Neural cell (in vitro differentiated cells): ENCODE results near the gene FMNL1. TPM values are rescaled to one million over a fixed set of nuclear protein-coding genes. Genes with fewer than 3 reads are reported as not detected.

Source experiments
- H2AFZ ChIP-seq: fragments of 200-600, 300-800 bp; sonication (generic), shearing (Covaris generic); 2 replicates; pipeline ENCODE4 v1.6.0; 2014; ENCODE audit warnings: low read depth, mild to moderate bottlenecking, antibody characterized with exemption, low read length, moderate library complexity
- H3F3A ChIP-seq: fragments of 200-600 bp; shearing (Covaris generic); 2 replicates; pipeline ENCODE4 v1.6.1; 2016; ENCODE audit warnings: mild to moderate bottlenecking, moderate library complexity, mixed read lengths, antibody characterized with exemption, low read length; ENCODE audit not compliant: insufficient read depth, poor library complexity, severe bottlenecking
- H3K27ac ChIP-seq: fragments of 200-600, 300-800 bp; sonication (generic), shearing (Covaris generic); 2 replicates; pipeline ENCODE4 v1.5.1; 2014; ENCODE audit warnings: mild to moderate bottlenecking, low read length, moderate library complexity
- H3K27me3 ChIP-seq: fragments of 300-800, 200-600 bp; sonication (generic), shearing (Covaris generic); 2 replicates; pipeline ENCODE4 v1.6.0; 2014; ENCODE audit warnings: mild to moderate bottlenecking, low read depth, low read length, moderate library complexity; ENCODE audit not compliant: insufficient read depth
- H3K36me3 ChIP-seq: fragments of 300-800, 200-600 bp; sonication (generic), shearing (Covaris generic); 2 replicates; pipeline ENCODE4 v1.5.1; 2014; ENCODE audit warnings: mild to moderate bottlenecking, antibody characterized with exemption, low read length, moderate library complexity; ENCODE audit not compliant: insufficient read depth
- H3K4me2 ChIP-seq: fragments of 300-800, 200-600 bp; sonication (generic), shearing (Covaris generic); 2 replicates; pipeline ENCODE4 v1.6.0; 2014; ENCODE audit warnings: mild to moderate bottlenecking, low read length
- H3K4me3 ChIP-seq: fragments of 300-800, 200-600 bp; sonication (generic), shearing (Covaris generic); 2 replicates; pipeline ENCODE4 v1.5.1; 2014; ENCODE audit warnings: mild to moderate bottlenecking, low read length, moderate library complexity
- H3K79me2 ChIP-seq: fragments of 200-600 bp; shearing (Covaris generic); replicated peaks from 2 replicates; pipeline ENCODE4 v1.6.0; 2014; ENCODE audit warnings: mild to moderate bottlenecking, low read length, moderate library complexity; ENCODE audit not compliant: insufficient read depth
- H3K9ac ChIP-seq: fragments of 300-800, 200-600 bp; sonication (generic), shearing (Covaris generic); 2 replicates; pipeline ENCODE4 v1.6.1; 2016; ENCODE audit warnings: mild to moderate bottlenecking, low read length, mixed read lengths
- H3K9me2 ChIP-seq: fragments of 200-600 bp; shearing (Covaris generic); 2 replicates; pipeline ENCODE4 v1.6.1; 2016; ENCODE audit warnings: mild to moderate bottlenecking, low read length, mixed read lengths; ENCODE audit not compliant: insufficient read depth
- H3K9me3 ChIP-seq: fragments of 200-600, 300-800 bp; sonication (generic), shearing (Covaris generic); 2 replicates; pipeline ENCODE4 v1.6.1; 2016; ENCODE audit warnings: mild to moderate bottlenecking, mixed run types, low read length, moderate library complexity, mixed read lengths
- H4K20me1 ChIP-seq: fragments of 200-600 bp; shearing (Covaris generic); 2 replicates; pipeline ENCODE4 v1.6.1; 2016; ENCODE audit warnings: mild to moderate bottlenecking, mixed run types; ENCODE audit not compliant: insufficient read depth
- EP300 ChIP-seq: fragments of 450-650 bp; conservative IDR thresholded peaks from 2 replicates; pipeline ENCODE4 v1.6.1; 2014; ENCODE audit warnings: antibody characterized with exemption, mild to moderate bottlenecking, moderate library complexity; ENCODE audit not compliant: poor library complexity, severe bottlenecking
- EZH2 ChIP-seq: fragments of 200-600, 300-800 bp; shearing (Covaris generic), sonication (generic); IDR thresholded peaks from 2 replicates; pipeline ENCODE4 v1.6.1; 2014; ENCODE audit warnings: antibody characterized with exemption, low read length, borderline replicate concordance, mild to moderate bottlenecking; ENCODE audit not compliant: insufficient read depth, poor library complexity, severe bottlenecking
- MXI1 ChIP-seq: fragments of 450-650 bp; conservative IDR thresholded peaks from 2 replicates; pipeline ENCODE4 v1.6.1; 2014; ENCODE audit warnings: antibody characterized with exemption, mild to moderate bottlenecking; ENCODE audit not compliant: poor library complexity, severe bottlenecking
- POLR2AphosphoS5 ChIP-seq: IDR thresholded peaks from 2 replicates; pipeline ENCODE4 v1.6.1; 2012
- RAD21 ChIP-seq: fragments of 450-650 bp; conservative IDR thresholded peaks from 2 replicates; pipeline ENCODE4 v1.6.1; 2014; ENCODE audit warnings: antibody characterized with exemption, mild to moderate bottlenecking, moderate library complexity
- SMC3 ChIP-seq: fragments of 450-650 bp; conservative IDR thresholded peaks from 2 replicates; pipeline ENCODE4 v1.6.1; 2014; ENCODE audit warnings: antibody characterized with exemption, mild to moderate bottlenecking, moderate library complexity; ENCODE audit not compliant: poor library complexity
- TAF1 ChIP-seq: IDR thresholded peaks from 2 replicates; pipeline ENCODE4 v1.6.1; 2012; ENCODE audit warnings: low read depth
- polyA plus RNA-seq: library from polyadenylated mRNA; depleted of rRNA; stranded (reverse); fragments of >200 nt; gene quantifications from 2 replicates; pipeline ENCODE4 v1.2.3, GENCODE V29; 2014
- TF ChIP-seq, protein P1 (sequence below): IDR thresholded peaks from 2 replicates; pipeline ENCODE4 v1.6.1; 2012; ENCODE audit warnings: borderline replicate concordance
- TF ChIP-seq, protein P2 (sequence below): fragments of 450-650 bp; IDR thresholded peaks from 2 replicates; pipeline ENCODE4 v1.5.1; 2014; ENCODE audit warnings: antibody characterized with exemption, mild to moderate bottlenecking, moderate library complexity; ENCODE audit not compliant: poor library complexity, severe bottlenecking

FMNL1 gene
- polyA plus RNA-seq, 1 donor from 2014 or later = 5.6 TPM

DNA sequence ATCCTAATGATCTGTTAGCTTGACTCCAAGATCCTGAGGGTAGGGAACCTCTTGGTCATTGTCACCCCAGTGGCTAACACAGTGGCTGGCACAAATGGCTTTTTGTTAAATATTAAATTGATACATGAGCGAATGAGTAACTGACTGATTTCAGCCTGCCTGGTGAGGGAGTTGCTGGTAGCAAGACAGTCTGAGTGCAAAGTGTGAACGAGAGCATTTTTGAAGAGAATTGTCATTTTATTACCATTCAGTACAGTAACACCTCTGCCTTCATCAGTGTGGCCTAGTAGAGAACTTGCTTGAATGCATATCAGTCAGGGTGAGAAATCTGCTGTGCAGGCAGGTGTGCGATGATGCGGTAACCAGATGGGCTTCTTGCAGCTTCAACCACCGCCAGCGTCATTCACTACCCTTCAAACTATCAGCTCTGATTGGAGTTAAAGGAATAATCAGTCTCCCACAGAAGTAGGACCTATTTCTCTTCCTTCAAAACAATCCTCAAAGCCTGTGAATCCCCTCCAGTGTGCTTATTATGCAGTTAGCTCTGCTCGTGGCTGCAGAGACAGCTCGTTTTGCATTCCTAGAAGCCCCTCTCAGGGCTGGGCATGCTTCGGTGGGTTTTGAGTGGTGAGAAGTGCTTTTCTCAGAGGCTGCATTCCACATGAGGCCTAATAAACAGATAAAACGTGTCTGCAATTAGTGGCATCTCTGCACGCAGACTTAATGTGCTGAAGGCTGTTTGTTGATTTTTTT is 31.0 kb upstream of the FMNL1 start:
- Histone ChIP-seq H3K9ac (peak overlapping the region; percentile 59), H3K79me2 (no peaks in the 10 kb centered on the region), H2AFZ (peak overlapping the region; percentile 33), H3K27ac (peak overlapping the region; percentile 86), H3K9me3 (no peaks in the 10 kb centered on the region), H3F3A (peaks cover 5% of the 10 kb centered on the region), H3K36me3 (no peaks in the 10 kb centered on the region), H3K4me2 (peak overlapping the region; percentile 59), H3K9me2 (no peaks in the 10 kb centered on the region), H3K4me3 (peak overlapping the region; percentile 49), H4K20me1 (no peaks in the 10 kb centered on the region), H3K27me3 (no peaks in the 10 kb centered on the region)
- TF ChIP-seq, protein P1, sequence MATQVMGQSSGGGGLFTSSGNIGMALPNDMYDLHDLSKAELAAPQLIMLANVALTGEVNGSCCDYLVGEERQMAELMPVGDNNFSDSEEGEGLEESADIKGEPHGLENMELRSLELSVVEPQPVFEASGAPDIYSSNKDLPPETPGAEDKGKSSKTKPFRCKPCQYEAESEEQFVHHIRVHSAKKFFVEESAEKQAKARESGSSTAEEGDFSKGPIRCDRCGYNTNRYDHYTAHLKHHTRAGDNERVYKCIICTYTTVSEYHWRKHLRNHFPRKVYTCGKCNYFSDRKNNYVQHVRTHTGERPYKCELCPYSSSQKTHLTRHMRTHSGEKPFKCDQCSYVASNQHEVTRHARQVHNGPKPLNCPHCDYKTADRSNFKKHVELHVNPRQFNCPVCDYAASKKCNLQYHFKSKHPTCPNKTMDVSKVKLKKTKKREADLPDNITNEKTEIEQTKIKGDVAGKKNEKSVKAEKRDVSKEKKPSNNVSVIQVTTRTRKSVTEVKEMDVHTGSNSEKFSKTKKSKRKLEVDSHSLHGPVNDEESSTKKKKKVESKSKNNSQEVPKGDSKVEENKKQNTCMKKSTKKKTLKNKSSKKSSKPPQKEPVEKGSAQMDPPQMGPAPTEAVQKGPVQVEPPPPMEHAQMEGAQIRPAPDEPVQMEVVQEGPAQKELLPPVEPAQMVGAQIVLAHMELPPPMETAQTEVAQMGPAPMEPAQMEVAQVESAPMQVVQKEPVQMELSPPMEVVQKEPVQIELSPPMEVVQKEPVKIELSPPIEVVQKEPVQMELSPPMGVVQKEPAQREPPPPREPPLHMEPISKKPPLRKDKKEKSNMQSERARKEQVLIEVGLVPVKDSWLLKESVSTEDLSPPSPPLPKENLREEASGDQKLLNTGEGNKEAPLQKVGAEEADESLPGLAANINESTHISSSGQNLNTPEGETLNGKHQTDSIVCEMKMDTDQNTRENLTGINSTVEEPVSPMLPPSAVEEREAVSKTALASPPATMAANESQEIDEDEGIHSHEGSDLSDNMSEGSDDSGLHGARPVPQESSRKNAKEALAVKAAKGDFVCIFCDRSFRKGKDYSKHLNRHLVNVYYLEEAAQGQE = no peak
- peak; percentile 27 for TF ChIP-seq MXI1
- TF ChIP-seq RAD21 = no peak
- peak; percentile 48 for TF ChIP-seq EP300
- TF ChIP-seq TAF1 = no peak
- TF ChIP-seq EZH2 = no peak
- peak; percentile 19 for TF ChIP-seq POLR2AphosphoS5
- TF ChIP-seq, protein P2, sequence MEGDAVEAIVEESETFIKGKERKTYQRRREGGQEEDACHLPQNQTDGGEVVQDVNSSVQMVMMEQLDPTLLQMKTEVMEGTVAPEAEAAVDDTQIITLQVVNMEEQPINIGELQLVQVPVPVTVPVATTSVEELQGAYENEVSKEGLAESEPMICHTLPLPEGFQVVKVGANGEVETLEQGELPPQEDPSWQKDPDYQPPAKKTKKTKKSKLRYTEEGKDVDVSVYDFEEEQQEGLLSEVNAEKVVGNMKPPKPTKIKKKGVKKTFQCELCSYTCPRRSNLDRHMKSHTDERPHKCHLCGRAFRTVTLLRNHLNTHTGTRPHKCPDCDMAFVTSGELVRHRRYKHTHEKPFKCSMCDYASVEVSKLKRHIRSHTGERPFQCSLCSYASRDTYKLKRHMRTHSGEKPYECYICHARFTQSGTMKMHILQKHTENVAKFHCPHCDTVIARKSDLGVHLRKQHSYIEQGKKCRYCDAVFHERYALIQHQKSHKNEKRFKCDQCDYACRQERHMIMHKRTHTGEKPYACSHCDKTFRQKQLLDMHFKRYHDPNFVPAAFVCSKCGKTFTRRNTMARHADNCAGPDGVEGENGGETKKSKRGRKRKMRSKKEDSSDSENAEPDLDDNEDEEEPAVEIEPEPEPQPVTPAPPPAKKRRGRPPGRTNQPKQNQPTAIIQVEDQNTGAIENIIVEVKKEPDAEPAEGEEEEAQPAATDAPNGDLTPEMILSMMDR = peak; percentile 10
- no peak for TF ChIP-seq SMC3

DNA sequence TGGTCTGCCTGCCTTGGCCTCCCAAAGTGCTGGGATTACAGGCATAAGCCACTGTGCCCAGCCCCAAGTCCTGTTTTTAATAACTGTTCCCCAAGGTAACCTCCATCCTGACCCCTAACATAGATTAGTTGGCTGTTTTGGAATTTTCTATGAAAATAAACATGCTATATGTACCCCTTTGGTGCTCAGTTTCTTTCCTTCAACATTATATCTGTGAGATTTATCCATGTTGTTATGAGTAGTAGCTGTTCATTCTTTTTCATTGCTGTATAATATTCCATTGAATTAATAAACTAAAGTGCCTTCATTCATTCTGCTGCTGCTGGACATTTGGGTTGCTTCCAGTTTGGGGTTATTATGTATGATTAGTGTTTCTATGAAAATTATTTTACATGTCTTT is 26.3 kb upstream of the FMNL1 start:
- Histone ChIP-seq H3K4me2 (no peak overlapping the region), H3K9me2 (no peaks in the 10 kb centered on the region), H3K9me3 (no peaks in the 10 kb centered on the region), H3K27me3 (no peaks in the 10 kb centered on the region), H3F3A (peaks cover under 1% of the 10 kb centered on the region), H2AFZ (no peak overlapping the region), H4K20me1 (no peaks in the 10 kb centered on the region), H3K36me3 (no peaks in the 10 kb centered on the region), H3K4me3 (no peak overlapping the region), H3K27ac (no peak overlapping the region), H3K79me2 (no peaks in the 10 kb centered on the region), H3K9ac (no peak overlapping the region)
- TF ChIP-seq POLR2AphosphoS5 = no peak
- no peak for TF ChIP-seq SMC3
- TF ChIP-seq, protein P1 = no peak
- no peak for TF ChIP-seq RAD21
- no peak for TF ChIP-seq MXI1
- TF ChIP-seq EP300 = no peak
- TF ChIP-seq, protein P2 = no peak
- no peak for TF ChIP-seq TAF1
- no peak for TF ChIP-seq EZH2
